Activated T-helper 2 cell treated with anti-CD3 and anti-CD28 coated beads, Interferon-gamma antibody, Interleukin-2, Interleukin-4, amounts not matched to agents 10 μg/mL and 5 μg/mL and 100 μg/mL, durations not matched to agents 14 hours and 24 hours and 36 hours (primary cell): ENCODE results near the gene NFIC. TPM values are rescaled to one million over a fixed set of nuclear protein-coding genes. Genes with fewer than 3 reads are reported as not detected.

Source experiments
- DNase-seq: peaks from one replicate; pipeline ENCODE4 v3.0.0; 2021; ENCODE audit warnings: low spot score
- H3K27ac Mint-ChIP-seq: one replicate; pipeline ENCODE4 v1.8.0; 2021; ENCODE audit warnings: mixed read lengths
- H3K27me3 Mint-ChIP-seq: one replicate; pipeline ENCODE4 v1.8.0; 2021; ENCODE audit warnings: low read depth, mixed read lengths
- H3K36me3 Mint-ChIP-seq: one replicate; pipeline ENCODE4 v1.8.0; 2021; ENCODE audit warnings: low read depth, mixed read lengths
- H3K4me1 Mint-ChIP-seq: one replicate; pipeline ENCODE4 v1.8.0; 2021; ENCODE audit warnings: low read depth, mixed read lengths
- H3K4me3 Mint-ChIP-seq: one replicate; pipeline ENCODE4 v1.8.0; 2021; ENCODE audit warnings: low read depth, mild to moderate bottlenecking, moderate library complexity, mixed read lengths
- H3K9me3 Mint-ChIP-seq: one replicate; pipeline ENCODE4 v1.8.0; 2021; ENCODE audit warnings: mixed read lengths
- intact Hi-C: fragments of 100-400 bp; cut with micrococcal nuclease; formaldehyde crosslinking; loops from one replicate; pipeline ENCODE4 v1.15.1; 2023
- total RNA-seq: library from RNA; stranded (reverse); gene quantifications from 2 replicates; pipeline ENCODE4 v1.2.3, GENCODE V29; 2022

NFIC gene
- total RNA-seq, 1 donor from 2014 or later, result 17.3 TPM

DNA sequence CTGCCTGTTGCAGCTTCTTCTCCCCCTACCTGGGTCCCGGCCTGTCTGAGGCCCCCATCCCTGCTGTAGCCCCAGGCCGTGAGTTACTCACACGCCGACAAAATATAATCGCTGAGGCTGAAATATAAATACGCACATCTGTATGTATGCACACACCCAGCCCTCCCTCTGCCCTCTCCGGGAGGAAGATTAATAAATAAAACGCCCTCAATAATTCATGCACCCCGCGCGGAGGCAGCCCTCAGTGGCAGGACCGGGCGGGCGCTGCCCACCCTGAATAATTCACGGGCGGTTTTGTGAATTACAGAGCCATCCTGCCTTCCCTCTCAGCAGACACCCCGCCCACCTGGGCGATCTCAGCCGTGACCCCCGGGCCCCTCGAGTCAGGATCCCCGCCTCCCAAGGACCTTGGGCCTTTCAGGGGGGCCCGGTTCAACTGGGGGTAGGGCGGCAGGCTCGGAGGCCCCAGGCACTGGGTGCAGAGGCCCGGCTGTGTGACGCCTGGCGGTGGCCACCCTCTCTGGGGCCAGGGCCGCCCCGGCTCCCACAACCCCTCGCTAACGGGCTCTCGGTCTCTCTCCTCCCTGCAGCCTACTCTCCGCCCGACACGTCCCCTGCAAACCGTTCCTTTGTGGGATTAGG is 89.7 kb downstream of the NFIC start:
- no peak for DNase-seq
- no peak overlapping the region for H3K27ac Mint-ChIP-seq
- no peak overlapping the region for H3K4me3 Mint-ChIP-seq
- H3K27me3 Mint-ChIP-seq, result no peaks in the 10 kb centered on the region
- H3K36me3 Mint-ChIP-seq, result no peaks in the 10 kb centered on the region
- intact Hi-C loops, result no loop called here
- H3K4me1 Mint-ChIP-seq, result peaks cover under 1% of the 10 kb centered on the region
- no peaks in the 10 kb centered on the region for H3K9me3 Mint-ChIP-seq

GRCh38 chr19:3456925-3457527 is 90.6 kb downstream of the NFIC start:
- H3K36me3 Mint-ChIP-seq, result no peaks in the 10 kb centered on the region
- no peak overlapping the region for H3K4me3 Mint-ChIP-seq
- no peaks in the 10 kb centered on the region for H3K4me1 Mint-ChIP-seq
- H3K27me3 Mint-ChIP-seq, result no peaks in the 10 kb centered on the region
- intact Hi-C loops, result no loop called here
- H3K9me3 Mint-ChIP-seq, result no peaks in the 10 kb centered on the region
- no peak for DNase-seq
- H3K27ac Mint-ChIP-seq, result no peak overlapping the region

GRCh38 chr19:3457528-3458228 is 91.3 kb downstream of the NFIC start:
- no peak overlapping the region for H3K27ac Mint-ChIP-seq
- H3K4me1 Mint-ChIP-seq, result no peaks in the 10 kb centered on the region
- intact Hi-C loops, result no loop called here
- no peaks in the 10 kb centered on the region for H3K27me3 Mint-ChIP-seq
- H3K36me3 Mint-ChIP-seq, result no peaks in the 10 kb centered on the region
- H3K4me3 Mint-ChIP-seq, result no peak overlapping the region
- H3K9me3 Mint-ChIP-seq, result no peaks in the 10 kb centered on the region
- DNase-seq, result no peak

DNA sequence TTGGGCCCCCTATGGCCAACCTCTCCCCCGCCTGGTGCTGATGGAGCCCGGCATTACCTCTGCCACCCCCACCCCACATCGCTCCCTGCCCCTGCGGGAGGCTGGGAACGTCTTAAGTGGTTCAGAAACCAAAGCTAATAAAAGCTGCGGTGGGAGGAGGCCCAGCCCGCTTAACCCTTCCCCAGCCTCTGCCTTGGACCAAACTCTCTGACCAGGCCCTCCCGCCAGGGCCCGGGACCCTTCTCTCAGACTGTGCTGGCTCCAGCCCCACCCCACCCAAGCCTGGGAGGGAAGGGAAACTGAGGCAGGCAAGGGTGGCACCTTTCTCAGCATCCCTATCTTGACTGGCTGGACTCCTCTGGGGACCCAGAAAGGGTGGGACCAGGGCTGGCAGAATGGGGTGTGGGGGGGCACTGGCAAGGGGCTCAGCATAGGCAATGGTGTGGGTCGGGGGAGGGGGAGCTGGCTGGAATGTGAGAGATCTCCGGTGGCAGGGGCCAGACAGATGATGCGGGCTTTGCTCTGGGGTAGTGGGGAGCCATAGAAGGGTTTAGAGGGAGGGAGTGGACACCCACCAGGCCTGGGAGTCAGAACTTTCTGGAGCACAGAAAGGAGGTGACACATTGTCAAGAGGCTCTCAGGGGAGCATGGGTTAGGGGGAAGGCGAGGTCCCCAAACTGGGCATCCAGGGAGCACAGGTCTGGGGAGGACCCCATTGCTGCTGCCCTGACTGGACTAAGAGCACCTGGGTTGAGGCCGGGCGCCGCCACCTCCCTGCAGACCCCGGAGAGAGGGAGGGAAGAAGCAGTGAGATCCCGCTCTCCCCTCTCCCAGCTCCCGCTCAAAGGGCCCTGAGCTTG is 92.1 kb downstream of the NFIC start:
- H3K4me1 Mint-ChIP-seq, result no peaks in the 10 kb centered on the region
- H3K4me3 Mint-ChIP-seq, result no peak overlapping the region
- intact Hi-C loops, result no loop called here
- no peaks in the 10 kb centered on the region for H3K36me3 Mint-ChIP-seq
- H3K9me3 Mint-ChIP-seq, result no peaks in the 10 kb centered on the region
- no peaks in the 10 kb centered on the region for H3K27me3 Mint-ChIP-seq
- H3K27ac Mint-ChIP-seq, result no peak overlapping the region
- no peak for DNase-seq

DNA sequence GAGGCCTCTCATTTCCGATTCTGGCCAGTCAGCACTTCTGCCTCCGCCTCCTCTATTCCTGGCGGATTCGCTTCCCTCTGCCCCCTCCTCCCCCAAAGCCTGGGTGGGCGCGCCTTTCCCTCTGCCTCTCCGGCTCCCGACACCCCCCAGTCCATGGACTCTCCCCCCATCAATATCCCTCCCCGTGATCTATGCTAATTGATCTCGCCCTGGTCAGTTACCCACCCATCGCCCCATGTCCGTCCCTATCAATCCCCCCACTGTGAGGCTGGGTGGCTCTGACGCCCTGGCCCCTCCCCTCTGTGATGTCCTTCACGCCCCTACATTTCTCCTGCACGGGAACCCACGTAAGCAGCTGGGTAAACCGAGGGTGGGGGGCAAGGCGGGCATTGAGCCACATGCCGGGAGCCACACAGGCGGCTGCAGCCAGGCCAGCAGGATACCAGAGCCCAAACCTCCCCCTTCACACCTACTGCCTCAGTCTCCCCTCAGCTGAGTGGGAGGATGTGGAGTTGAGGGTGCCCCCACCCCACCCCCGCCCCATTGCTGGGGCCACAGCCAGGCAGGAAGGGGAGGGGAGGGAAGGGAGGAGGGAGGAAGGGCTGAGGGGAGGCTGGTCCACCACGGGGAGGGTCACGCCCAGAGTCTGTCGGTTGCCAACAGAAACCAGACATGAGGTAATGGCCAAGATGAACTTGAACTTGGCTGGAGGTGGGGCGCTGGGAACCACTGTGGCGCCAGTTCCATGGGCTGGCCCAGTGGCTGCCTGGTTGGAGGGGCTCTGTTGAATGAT is 92.9 kb downstream of the NFIC start:
- H3K27me3 Mint-ChIP-seq, result no peaks in the 10 kb centered on the region
- no peak for DNase-seq
- H3K4me3 Mint-ChIP-seq, result no peak overlapping the region
- no peak overlapping the region for H3K27ac Mint-ChIP-seq
- no peaks in the 10 kb centered on the region for H3K4me1 Mint-ChIP-seq
- no peaks in the 10 kb centered on the region for H3K9me3 Mint-ChIP-seq
- H3K36me3 Mint-ChIP-seq, result no peaks in the 10 kb centered on the region
- intact Hi-C loops, result no loop called here

DNA sequence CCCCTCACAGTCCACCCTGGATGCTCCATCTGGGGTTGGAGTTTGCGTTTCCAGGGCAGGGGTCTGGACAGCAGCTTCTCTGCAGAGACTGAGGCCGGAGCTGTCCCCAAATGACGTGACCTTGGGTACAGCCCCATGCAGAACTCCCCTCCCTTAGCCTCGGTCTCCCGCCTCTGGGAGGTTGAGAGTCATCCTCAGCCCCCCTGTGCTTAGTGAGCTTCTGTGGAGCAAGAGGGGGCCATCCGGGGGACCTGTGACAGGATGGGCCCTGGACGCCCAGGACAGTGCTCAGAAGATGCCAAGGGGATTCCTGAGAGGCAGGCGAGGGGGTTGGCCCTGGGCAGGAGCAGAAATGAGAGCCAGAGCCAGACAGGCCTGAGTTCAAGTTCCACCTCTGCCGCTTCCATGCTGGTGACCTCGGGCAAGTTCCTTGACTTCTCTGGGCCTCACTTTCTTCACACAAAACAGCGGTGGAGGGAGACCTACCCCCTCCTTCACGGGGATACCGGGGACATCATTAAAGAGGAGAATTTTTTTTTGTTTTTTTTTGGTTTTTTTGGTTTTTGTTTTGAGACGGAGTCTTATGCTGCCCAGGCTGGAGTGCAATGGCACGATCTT is 93.7 kb downstream of the NFIC start:
- Mint-ChIP-seq H3K36me3 (no peaks in the 10 kb centered on the region), H3K4me1 (no peaks in the 10 kb centered on the region), H3K27ac (no peak overlapping the region), H3K9me3 (no peaks in the 10 kb centered on the region), H3K4me3 (no peak overlapping the region), H3K27me3 (no peaks in the 10 kb centered on the region)
- intact Hi-C loops, result no loop called here
- DNase-seq, result no peak

DNA sequence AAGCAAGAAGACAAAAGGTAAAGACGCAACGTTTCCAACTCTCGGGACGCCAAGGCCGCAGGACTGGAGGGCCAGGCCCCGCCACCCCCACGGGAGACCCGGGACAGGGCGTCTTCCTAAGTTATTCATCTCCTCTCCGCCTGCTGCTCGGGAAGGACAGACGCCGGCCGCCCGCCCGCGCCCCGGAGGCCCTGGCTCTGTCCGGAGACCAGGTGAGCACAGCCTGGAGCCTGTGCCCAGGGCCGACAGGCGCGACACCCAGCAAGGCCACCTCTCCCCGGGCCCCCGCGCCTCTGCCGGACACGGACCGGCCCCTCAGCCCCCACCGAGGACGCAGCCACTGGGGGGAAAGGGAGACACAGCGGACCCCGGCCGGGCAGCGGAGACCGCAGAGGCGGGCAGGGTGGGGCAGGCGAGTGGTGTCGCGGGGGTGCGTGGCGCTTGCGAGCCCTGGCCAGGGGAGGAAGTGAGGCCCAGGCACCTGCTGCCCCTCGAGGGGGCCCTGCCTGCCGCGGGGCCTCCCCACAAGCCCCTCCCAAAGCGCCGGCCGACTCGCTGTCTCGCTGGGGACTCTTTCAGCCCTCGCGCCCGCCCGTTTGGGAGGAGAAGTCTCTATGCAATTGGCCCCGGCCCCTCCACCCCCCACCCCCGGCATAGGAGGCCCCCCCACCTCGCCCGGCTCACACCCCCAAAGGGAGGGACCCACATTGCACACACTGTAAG is 96.8 kb downstream of the NFIC start:
- no peaks in the 10 kb centered on the region for H3K9me3 Mint-ChIP-seq
- no peak for DNase-seq
- no peaks in the 10 kb centered on the region for H3K36me3 Mint-ChIP-seq
- no peak overlapping the region for H3K27ac Mint-ChIP-seq
- no peaks in the 10 kb centered on the region for H3K4me1 Mint-ChIP-seq
- intact Hi-C loops, result no loop called here
- no peaks in the 10 kb centered on the region for H3K27me3 Mint-ChIP-seq
- no peak overlapping the region for H3K4me3 Mint-ChIP-seq

DNA sequence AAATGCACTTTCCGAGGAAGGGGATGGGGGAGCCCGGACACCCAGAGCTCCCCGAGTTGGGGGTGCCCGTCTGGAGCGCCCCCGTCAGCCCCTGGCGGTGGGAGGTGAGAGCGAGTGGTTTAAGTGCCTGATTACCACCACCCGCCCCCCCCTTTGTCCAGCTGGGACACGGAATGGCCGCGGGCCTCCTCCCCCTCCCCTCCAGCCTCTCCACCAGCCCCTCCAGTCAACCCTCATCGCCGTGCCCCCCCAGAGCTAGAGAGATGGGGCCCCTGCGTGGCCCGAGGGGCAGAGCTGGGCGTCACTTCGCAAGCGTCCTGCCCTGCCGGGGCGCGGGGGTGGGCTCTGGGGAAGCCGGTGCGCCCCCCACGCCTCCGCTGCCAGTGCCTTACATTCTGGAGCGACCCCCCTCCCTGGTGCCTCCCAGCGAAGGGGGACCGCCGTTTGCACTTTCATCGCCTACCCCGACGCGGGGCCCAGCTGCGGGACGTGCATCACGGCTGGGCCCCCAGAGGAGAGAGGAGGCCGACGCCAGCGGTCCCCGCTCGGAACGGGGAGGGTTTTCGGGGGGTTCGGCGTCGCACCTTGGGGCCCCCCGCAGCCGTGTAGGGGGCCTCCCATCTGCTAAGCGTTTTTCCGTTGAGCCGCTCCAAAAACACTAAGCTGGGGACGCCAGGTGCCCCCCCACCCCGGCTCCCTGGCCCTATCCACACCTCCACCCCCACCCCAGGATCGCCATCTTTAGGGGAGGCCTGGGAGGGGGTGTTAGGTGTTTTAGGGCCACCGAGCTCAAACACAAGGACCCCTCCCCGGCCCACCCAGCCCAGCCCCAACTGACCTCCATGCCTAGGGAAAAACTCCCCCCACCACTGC is 97.6 kb downstream of the NFIC start:
- DNase-seq, result no peak
- intact Hi-C loops, result no loop called here
- Mint-ChIP-seq H3K4me3 (no peak overlapping the region), H3K27ac (no peak overlapping the region), H3K4me1 (no peaks in the 10 kb centered on the region), H3K27me3 (no peaks in the 10 kb centered on the region), H3K9me3 (no peaks in the 10 kb centered on the region), H3K36me3 (no peaks in the 10 kb centered on the region)

DNA sequence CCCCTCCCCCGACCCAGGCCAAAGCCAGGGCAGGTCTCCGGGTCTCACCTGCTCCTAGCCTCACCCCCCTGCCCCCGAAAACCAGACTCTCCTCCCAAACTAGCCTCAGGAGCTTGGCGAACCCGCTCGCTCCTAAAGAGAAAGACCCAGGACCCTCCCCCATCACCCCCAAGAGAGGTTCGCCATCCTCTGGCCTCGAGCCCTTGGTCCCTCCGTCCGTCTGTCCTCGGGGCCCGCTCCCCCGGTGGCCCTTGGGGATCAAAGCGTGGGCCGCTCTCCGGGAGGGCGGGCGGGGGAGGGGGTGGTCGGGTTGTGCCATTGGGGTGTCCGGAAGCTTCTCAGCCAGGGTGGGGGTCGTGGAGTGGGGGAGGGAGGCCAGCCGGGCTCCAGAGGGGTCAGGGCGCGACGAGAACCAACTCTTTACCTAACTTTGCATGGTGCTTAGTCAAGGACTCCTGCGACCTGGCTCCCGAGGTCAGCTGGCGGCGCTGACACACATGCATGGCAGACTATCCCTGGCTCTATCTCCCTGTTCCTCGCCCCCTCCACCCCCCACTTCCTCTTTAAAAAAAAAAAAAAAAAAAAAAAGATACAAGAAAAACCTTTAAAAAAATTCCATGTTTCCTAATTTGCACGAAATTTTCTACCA is 98.3 kb downstream of the NFIC start:
- intact Hi-C loops, result no loop called here
- no peak for DNase-seq
- Mint-ChIP-seq H3K27me3 (no peaks in the 10 kb centered on the region), H3K36me3 (no peaks in the 10 kb centered on the region), H3K4me3 (no peak overlapping the region), H3K4me1 (no peaks in the 10 kb centered on the region), H3K9me3 (no peaks in the 10 kb centered on the region), H3K27ac (no peak overlapping the region)

DNA sequence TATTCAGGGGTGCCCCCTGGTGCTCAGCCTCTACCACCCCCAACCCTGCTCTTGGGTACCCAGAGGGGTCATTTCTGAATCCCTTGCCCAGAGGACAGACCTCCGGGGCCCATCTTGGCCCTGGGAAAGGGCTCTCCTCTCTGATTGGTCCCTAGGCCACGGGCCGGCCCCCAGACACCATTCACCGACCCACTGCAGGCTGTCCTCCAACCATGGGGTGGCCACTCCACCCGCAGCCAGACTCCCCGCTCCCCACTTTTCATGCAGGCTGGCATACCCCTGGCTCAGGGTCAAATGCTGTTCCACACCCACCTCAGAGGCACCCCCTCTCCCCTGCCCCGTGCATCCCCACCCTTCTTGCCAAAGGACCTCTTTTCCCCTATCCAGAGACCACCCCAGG is 99.2 kb downstream of the NFIC start:
- Mint-ChIP-seq H3K27ac (no peak overlapping the region), H3K36me3 (no peaks in the 10 kb centered on the region), H3K27me3 (no peaks in the 10 kb centered on the region), H3K9me3 (no peaks in the 10 kb centered on the region), H3K4me1 (no peaks in the 10 kb centered on the region), H3K4me3 (no peak overlapping the region)
- DNase-seq, result no peak
- intact Hi-C loops, result no loop called here

DNA sequence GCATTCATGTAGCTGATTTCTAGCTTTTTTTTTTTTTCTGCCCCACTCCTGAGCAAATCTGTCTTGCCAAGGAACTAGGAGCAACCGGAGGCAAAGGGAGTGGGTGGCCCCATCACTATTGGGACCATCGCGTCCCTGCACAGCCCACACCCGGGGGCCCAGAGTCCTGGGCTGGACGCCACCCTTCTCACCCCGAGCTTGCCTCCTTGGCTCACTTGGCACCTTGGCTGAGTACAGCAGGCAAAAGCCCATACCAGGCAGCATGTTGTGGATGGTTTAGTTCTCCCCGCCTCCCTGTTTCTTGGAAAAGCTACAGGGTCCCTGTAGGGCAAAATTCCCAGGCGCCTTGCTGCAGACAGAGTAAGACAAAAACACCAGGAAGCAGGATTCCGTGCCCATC is 100.3 kb downstream of the NFIC start:
- no peaks in the 10 kb centered on the region for H3K4me1 Mint-ChIP-seq
- no peak overlapping the region for H3K4me3 Mint-ChIP-seq
- H3K36me3 Mint-ChIP-seq, result no peaks in the 10 kb centered on the region
- H3K9me3 Mint-ChIP-seq, result no peaks in the 10 kb centered on the region
- DNase-seq, result no peak
- intact Hi-C loops, result no loop called here
- no peaks in the 10 kb centered on the region for H3K27me3 Mint-ChIP-seq
- H3K27ac Mint-ChIP-seq, result no peak overlapping the region
